ENCODE results near the gene SVIL.
"Not testable (repeated sequence)": the region's sequence is repeated elsewhere in the genome, so short reads cannot be mapped to it uniquely, and the experiment has no call there.

Gene SVIL

DNA sequence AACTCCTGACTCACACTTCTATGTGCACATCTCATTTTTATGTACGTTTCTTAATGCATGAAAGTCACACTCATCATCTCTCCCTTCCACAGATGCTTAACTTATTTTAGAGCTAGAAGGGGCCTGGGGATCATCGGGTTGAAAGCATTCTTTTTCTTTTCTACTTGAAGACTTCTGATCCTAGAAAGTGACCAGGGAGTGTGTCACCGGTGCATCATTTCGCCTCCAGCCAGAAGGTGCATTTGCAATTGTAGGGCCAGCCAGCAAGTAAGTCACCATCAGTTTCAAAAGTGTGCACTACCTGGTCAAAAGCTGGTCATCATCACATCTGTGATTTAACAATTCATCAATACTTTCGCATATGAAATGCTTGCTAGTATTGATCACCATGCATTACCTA, 123.0 kb downstream of the SVIL start:
- not testable (repeated sequence) for DNase-seq

DNA sequence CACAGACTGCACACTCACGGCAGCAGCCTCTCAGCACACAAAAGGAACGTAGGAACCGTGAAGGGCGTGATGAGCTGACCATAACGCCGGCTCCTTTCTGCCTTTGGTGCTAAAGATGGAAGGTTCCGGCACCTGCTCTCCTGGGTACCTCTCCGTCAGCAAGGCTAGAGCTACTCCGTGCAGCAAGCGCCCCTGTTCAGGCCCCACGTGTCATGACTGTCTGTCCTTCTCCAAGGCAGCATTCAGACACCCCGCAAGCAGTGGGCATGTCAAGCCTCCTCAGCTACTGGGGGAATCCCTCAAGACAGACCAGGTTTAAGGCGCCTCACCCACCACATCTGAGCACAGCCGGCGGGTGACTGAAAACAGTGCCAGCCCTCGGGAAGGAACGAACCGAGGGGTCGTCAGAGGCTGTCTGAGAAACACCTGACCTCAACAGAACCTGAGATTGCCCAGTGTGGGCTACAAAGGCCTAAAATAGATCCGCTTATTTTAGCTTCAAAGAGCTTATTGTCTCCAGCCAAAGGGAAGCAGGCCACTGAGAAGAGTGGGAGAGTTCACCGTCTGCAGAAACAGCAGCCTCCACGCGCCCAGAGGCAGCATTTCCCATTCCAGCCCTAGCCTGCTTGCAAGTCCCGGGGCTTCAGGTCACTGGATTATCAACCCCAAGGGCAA, 124.2 kb downstream of the SVIL start:
- not testable (repeated sequence) for DNase-seq

DNA sequence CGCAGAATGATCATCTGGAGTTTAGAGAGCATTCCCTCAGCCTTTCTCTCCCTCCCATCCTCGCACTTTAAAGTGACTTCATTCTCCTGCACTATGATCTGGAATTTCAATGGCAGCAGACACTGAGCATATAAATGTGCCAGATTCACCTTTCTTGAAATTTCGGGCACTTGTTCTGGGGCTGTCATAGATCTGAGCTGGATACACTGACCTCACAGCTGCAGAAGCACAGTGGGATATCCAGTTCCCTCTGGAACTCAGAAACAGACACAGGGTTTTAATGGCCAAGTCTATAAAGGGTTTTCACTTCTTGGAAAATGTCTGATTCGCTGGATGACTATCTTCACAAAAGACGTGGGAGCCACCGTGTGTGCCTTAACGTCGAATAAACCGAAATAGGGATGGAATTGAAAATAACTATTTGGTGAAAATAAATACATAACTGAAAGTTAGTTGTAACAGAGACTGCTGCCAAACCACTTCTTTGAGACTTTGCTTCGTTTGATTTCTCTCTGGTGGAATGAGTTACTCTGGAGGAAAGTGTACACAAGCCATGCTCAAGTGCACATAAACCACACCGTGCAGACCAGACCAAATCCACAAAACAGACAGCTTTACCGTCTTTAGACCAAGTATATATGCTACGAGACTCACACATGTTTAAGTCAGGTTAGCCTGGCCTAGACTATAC, 126.1 kb downstream of the SVIL start:
- DNase-seq = no peak

DNA sequence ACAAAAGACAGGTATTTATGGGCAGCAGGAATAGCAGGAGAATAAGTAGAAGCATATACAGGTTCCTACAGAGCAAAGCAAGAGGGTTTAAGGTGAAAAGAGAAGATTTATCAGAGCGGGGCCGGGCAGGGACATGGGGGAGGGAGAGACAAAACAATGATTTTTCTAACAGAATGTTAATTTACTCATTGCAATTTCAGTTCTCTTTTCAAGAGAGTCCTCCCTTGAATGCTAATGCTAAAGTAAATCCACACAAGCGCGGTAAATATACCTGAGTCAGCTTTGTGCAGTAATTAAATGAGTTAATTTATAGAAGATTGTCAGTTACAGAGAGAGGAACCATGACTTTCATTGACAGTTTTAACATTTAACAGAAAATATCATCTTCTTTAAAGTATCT, 127.0 kb downstream of the SVIL start:
- not testable (repeated sequence) for DNase-seq

DNA sequence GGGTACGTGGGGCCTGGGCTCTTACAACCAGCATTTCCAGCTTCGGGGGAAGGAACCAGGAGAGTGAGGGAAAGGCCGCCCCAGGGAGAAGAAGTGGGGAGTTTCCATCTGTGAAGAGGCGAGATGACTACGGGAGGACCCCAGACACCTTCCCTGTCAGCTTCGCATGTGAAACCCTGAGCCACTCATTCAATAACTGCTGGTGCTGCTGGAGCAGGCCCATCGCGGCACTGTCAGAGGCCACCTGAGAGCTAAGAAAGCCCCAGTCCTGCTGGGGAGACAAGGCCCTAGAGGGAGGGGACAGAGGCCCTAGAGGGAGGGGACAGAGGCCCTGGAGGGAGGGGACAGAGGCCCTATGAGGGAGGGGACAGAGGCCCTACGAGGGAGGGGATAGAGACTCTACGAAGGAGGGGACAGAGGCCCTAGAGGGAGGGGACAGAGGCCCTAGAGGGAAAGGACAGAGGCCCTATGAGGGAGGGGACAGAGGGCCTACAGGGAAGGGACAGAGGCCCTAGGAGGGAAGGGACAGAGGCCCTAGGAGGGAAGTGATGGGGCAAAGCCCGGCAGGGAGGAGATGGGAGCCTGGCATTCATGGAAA, 128.3 kb downstream of the SVIL start:
- not testable (repeated sequence) for DNase-seq

DNA sequence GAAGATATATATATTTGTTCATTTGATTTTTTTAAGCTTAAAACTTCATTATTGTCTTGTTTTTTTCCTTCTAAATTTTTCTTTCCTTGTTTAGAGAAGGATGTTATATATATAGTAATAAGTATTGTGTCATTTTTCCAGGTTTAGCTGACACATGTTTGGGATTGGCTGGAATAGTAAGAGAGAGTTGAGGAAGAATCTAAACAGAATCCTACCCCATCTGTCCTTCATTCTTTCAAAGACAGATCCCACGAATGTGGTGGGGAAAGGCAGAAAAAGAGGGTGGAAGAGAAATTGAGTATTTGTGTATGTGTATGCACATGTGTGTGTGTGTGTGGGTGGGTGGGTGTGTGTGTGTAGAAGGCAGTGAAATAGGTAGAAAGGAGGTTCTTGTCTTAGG, 132.4 kb downstream of the SVIL start:
- DNase-seq = no peak

DNA sequence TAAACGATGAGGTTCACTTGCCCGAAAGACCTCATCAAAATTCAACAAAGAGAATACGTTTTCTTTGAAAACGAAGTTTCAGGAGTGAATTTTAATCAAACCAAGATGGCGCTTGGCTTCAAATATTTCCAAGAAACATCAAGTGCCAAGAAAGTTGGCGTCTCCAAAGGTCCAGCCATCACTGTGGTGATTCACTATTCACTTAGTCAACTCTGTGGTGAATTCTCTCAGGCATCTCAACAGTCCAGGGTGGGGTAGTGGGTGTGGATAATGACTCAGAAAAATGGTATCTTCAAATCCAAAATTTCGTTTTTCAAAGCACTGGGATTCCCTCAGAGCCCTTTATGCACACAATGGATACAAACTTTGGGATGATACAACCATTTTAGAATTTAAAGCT, 133.1 kb downstream of the SVIL start:
- no peak for DNase-seq

DNA sequence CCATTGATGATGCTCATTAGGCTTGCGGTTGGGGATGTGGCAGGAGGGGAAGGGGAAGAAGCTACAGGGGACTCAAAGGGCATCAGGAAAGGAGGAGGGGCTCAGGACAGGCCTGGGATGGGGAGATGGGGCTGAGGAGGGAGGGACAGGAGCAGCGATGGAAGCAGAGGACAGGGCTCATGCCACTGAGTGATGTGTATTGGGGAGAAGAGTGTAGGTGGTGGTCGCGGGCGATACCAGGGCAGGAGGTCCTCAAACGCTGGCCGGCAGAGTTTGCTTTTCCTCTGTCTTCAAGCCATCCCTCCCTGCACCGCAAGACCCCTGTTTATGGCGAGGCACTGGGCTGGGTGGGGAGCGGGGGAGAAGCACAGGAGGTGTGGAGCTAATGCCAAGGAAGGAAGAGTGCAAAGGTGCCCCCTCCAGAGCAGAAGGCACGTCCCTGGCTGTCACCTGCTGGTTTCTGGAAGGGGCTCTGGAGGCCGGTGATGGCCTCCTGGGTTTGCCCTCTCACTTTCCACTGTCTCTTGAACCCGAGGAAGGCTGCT, 134.7 kb downstream of the SVIL start:
- DNase-seq = no peak

DNA sequence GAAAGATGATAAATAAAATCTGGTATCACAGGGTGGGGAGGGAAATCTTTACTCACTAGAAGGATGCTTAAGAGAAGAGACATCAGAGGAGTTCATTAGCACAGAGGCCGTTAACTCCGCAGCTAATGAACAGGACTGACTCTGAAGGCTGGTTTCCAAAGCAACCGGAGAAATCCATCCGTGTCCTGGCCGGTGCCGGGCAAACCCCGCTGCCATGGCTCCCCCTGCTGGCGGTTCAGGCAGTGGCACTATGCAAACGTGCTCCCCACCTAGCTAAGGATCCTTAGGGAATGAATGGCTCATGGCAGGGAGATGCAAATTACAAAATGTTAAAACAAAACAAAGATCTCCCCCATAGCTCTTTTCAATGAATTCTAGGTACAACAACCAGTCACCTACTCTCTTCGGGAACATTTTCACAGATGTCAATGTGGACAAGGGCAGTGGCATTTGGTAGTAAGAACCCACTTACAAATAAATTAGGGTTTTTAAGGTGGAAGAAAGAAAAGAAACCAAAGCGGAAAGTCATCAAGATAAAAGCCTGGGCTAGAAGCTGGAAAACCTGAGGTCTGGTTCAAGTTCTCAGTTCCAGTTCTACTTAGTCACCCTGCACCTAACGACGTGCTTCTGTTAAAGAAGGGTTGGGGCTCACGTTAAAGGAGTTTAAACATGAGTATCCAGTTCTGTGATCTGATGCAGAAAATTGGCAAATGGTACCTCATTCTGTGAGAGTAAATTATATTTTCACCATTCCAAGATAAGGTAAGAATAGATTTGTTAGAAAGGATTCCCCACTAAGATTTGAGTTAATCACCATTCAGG, 138.2 kb downstream of the SVIL start:
- DNase-seq = no peak

DNA sequence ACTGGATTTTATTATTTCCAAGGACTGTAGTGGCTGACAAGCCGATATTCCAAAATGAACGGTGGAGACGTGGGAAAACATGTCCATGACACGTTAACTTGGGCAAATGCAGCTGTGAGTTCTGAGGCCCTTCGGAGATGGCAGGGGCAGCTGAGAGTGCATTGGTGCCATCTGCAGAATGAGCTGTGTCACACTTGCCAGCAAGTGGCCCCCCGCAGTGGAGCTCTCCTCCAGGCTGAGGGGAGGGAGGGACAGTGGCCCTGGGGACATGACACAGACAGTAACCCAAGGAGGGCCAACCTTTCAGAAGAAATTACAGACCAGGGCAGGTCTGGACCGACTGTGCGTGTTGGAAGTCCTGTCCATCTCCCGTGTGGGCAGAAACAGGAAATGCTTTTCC, 139.4 kb downstream of the SVIL start:
- no peak for DNase-seq

DNA sequence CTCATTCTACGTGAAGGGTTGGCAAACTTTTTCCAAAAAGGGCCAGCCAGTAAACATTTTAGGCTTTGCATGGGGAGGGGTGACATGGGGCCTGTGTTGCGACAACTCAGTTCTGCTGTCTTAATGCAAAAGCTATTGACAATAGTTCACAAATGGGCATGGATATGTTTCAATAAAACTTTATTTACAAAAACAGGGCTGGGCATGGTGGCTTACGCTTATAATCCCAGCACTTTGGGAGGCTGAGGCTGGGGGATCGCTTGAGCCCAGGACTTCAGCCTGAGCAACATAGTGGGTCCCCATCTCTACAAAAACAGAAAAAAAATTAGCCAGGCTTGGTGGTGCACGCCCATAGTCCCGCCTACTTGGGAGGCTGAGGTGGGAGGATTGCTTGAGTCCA, 141.1 kb downstream of the SVIL start:
- DNase-seq = no peak

DNA sequence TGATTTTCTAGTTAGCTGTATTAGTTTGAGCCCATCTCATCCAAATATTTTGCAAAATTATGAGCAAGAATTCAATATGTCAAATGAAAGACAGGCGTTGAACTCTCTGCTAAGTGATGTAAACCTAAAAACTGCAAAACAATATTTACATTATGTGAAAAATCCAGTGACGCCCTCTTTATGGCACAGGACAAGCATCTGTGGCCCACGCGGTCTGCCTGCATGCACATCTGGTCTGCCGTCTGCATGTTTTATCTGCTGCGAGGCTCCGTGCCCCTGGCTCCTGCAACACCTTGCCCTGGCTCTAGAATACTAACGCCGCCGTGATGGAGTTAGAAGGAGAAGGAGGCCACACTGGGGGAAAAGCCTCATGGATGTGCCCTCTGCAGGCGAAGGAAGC, 142.0 kb downstream of the SVIL start:
- no peak for DNase-seq

DNA sequence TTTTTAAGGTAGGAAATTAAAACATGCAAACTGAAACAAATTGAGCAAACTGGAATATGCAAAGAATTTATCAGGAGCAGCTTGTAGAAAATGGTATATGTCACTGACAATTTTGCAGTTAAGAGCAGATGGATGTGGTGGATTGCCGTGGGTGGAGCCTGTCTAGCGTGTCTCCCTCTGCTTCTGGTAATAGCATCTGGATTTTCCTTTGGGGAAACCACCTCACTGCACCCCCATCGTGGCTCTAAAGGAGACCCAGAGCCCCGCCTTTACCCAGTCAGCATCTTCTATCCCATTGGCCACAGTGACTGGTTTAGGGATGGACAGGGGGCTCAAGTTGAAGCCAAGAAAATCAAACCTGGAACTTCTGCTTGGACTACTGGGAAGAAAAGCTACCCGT, 142.9 kb downstream of the SVIL start:
- no peak for DNase-seq

DNA sequence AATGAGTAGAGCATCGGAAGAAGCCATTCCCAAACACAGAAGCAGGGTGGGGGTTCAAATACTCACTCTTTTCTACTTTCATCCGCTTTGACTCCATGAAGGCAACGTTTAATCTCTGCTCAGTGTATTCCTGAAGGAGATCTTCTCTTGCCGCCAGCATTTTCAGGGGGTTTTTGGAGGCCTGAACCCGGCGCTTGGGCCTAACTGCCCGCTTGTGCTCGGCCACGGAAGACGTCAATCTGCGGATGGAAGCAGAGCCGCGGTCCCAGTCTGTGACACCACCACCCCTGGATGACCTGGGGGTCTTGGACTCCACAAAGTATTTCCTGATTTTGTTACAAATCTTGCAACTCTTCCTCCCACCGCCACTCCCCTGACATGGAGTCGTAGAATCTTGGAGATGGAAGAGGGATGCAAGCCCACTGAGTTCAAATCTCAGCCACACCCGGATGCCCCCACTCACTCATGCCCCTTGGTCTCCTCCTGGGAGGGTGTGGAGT, 143.9 kb downstream of the SVIL start:
- not testable (repeated sequence) for DNase-seq

DNA sequence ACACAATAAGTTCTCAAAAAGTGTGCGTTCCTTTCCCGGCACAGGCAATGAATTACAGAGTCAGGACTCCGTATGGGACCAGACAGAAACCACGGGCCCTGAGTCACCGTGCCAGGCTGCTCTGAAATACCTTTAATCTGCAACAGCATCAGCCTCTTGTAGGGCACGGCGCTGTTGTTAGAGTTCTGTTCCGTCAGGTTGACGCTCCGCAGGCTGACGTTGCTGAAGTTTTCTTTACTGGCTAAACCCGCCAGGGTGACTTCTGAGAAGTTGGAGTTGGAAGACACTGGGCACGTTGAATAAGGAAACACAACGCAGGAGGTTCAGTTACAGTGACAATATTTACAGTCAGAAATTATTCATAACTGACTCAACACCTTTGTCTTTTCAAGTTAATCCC, 146.3 kb downstream of the SVIL start:
- DNase-seq = not testable (repeated sequence)

DNA sequence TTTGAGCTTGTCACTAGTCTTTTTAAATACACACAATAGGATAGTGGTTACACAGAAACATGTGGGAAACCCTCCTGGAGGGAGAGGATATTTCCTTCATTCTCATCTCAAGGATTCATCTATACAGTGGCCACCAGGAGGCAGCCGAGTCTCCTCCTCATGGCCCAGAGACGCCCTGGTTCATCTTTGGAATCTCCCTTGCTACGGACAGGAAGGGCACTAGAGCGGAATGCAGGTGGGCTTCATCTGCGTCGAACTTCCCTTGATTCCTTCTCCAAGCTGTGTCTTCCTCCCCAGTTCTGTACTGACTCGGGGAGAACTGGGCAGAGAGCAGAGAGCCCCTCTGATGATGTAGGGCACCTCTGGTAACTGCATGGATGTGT, 146.9 kb downstream of the SVIL start:
- DNase-seq = not testable (repeated sequence)

DNA sequence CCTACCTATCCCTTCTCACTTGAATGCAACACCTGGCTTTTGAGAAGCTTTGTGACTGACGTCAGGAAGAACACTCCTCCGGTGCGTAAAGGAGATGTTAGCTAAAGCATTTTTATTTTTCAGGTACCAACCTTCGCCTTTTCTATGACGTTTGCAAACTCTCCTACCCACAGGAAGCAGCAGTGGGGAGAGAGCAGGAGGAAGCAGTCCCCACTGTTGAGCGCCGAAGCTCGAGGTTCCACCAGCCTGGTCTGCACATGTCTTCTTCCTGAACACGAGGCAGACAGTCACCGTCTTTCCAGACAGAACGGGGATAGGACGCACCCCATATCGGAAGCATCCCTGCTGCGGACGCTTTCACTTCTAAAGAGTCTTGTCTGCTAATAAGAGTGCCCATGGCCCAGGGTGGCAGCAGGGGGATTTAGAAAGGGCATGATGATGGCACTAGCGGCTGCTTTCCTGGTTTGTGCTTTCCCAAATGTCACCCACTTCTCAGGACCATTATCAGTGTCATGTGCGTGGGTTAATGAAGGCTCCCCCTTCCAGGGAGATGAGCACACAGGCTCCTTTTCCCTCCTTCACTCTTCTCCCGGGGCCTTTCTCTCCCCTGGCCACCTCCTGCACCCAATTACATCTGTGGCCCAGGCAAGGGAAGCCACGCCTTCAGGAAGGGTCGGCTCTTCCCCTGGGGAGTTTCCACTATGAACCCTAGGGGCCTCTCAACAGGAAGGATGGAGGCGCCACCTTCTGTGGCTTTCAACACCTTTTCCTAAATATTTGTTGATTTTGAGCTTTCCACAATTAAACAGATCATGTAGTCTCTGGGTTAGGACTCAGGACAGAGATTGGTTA, 147.5 kb downstream of the SVIL start:
- not testable (repeated sequence) for DNase-seq

DNA sequence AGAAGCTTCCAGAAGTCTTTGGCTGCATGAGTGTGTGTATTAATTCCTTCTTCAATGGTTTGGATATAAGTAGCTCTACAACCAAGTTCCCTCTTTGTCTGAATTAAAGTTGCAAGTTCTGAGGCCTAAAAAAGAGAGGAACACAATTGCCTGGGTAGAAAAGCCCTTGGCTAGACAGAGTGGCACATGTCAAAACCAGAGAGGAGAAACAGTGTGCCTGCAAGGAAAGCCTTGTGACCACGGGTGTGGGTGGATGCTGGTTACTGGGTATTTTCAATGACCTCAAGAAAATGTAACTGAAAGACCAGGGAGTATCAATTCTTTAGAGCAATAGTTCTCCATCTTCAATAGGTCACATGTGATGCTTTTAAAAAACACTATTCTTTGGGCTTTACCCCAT, 148.3 kb downstream of the SVIL start:
- DNase-seq = no peak

DNA sequence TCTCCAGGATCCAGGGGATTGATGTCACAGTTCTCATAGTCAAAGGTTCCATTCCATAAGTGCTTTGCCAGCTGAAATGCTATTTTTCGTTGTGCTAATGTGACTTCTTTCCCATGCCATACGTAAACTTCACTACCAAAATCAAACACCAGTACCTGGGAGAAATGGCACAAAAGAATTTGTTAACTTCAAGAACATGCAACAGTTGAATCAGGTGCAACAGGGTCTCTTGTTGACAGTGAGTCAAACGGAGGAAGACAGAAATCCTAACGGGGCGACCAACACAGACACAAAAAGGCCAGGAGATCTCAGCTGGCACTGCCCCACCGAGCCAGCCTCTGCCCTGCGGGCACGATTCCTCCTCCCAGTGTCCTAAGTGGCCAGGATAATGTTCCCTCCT, 150.1 kb downstream of the SVIL start:
- DNase-seq = not testable (repeated sequence)

DNA sequence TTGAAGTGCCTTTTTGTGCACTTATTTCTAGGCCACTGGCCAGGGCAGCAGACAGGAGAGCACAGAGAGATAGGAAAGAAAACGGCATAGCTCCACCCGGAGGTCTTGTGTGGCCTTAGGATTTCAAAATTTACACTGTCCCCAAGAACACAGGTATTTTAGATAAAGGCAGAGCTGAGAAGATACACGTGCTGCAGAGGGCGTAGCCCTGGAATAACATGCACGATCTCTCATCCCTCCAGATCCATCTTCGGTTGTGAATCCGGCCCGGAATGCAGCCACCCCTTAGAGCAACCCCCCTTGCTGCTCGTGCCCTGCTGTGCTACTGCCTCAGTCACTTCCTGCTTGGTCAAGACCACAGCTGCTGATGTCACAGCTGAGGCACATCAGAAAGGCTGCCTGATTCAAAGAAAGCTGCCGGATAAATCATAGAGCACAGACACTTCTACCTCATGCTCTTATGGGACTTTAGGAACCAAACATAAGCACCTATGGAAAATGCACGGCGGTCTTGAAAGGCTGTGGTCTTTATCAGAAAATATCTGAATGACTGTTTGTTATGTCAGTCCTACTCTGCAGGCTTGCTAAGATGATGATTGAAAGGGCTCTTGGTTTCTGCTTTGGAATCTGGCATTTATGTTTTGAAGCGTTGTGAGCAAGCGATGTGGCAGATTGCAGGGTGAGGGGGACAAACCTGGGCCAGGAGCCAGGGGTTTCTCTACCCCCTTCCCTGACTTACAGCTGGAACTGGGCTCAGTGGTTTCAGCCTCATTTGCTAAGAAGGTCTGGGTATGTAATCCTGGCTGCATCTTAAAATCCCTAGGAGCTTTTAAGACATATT, 152.0 kb downstream of the SVIL start:
- DNase-seq = no peak

DNA sequence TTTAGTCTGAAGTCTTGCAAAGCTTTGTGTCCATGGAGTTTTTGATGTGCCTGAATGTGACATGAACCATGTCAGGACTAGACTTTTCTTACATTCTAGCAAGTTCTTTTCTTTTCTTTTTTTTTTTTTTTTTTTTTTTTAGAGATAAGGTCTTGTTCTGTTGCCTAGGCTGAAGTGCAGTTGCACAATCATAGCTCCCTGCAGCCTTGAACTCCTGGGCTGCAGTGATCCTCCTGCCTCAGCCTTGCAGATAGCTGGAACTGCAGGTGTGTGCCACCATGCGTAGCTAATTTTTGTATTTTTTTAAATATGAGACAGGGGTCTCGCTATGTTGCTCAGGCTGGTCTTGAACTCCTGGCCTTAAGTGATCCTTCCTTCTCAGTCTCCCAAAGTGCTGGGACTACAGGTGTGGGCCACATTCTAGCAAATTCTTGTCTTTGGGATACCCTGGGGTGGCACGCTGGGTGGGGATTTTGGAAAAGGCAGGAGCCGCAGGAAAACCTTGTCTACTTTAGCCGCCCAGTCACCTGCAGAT, 152.8 kb downstream of the SVIL start:
- no peak for DNase-seq

Data from KG1 (cell line).